Fibroblast of skin of left biceps (primary cell): ENCODE results near the gene MSN.
"Not testable (repeated sequence)": the region's sequence is repeated elsewhere in the genome, so short reads cannot be mapped to it uniquely, and the experiment has no call there.

Source experiments
- DNase-seq, 2 experiments: peaks; one replicate each; pipeline ENCODE4 v3.0.0-alpha.2; 2013; ENCODE audit warnings: low read depth in 2 of 2

The MSN gene

GRCh38 chrX:65718538-65718937 is 51.1 kb downstream of the MSN start:
- DNase-seq, result no peak

DNA sequence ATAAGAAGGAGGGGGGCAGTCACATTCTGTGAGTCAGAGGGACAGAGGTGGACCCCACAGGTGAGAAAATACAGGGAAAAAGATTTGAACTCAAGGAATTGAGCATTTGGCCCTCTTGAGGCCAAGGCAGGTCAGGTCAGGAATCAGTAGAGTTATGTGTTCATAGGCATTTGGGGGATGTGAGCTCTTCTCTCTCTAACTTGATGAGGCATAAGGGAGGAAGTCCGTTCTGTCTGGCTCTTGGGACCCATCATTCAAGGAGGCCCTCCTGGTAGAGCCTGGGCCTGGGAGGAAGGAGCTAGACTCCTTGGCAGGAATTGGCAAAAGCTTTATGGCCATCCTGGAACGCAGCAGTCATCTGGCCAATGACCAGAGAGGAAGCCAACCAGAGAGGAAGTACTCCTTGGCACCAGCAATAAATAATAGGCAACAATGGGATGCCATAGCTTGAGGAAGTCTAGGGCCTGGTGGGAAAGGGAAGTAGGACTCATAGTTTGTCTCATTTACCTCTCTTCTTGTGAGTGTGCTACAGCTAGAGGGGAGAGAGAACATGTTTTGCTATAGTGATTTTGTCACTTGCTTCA is 53.0 kb downstream of the MSN start:
- no peak for DNase-seq

DNA sequence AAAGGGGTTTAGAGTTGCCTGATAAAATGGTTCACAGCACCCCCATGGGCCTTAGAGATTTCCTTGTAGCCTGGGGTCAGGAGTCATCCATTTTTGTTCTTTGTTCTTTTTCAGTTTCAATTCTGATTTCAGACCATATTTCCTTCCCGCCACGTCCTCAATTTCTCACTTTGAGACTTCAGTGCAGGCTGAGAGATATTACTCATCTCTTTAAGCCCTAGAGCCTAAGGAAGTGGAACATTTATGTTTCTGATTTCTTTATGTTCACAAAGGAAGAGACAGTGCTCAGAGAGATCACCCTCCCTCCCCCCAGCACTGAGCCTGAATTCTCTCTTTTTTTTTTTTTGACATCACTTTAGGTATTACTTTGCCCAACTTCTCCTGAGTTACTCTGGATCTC is 56.3 kb downstream of the MSN start:
- DNase-seq, result no peak

GRCh38 chrX:65726715-65727114 is 59.3 kb downstream of the MSN start:
- no peak for DNase-seq

DNA sequence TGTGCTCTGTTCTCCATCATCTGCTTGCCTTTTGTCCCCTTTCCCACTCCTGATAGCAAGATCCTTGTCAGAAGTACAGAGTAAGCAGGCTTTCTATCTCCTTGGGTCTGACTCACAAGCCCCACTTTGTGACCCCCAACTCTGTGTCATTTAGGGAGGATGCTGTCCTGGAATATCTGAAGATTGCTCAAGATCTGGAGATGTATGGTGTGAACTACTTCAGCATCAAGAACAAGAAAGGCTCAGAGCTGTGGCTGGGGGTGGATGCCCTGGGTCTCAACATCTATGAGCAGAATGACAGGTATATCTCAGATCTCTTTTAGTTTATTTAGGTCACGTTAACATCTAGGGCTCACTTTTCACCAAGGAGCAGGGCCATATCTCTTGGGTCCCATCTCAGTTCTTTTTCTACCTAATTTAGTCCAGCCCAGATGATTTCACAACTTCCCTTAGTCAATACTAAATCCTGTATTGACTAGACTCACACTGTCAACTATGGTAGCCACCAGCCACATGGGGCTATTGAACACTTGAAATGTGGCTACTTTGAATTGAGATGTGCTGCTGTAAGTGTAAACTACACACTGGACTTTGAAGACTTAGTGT is 64.3 kb downstream of the MSN start:
- DNase-seq, result no peak

DNA sequence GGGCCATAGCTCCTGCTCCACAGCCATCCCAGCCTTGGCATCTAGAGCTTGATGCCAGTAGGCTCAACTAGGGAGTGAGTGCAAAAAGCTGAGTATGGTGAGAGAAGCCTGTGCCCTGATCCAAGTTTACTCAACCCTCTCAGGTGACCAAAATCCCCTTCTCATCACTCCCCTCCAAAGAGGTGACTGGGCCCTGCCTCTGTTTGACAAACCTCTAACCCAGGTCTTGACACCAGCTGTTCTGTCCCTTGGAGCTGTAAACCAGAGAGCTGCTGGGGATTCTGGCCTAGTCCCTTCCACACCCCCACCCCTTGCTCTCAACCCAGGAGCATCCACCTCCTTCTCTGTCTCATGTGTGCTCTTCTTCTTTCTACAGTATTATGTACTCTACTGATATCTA is 73.5 kb downstream of the MSN start:
- DNase-seq, result no peak

GRCh38 chrX:65741823-65742222 is 74.4 kb downstream of the MSN start:
- DNase-seq, result no peak

GRCh38 chrX:65744965-65745364 is 77.5 kb downstream of the MSN start:
- DNase-seq, result no peak

- DNase-seq, result no peak
Measured at GRCh38 chrX:65745427-65745826, 78.0 kb downstream of the MSN start.

DNA sequence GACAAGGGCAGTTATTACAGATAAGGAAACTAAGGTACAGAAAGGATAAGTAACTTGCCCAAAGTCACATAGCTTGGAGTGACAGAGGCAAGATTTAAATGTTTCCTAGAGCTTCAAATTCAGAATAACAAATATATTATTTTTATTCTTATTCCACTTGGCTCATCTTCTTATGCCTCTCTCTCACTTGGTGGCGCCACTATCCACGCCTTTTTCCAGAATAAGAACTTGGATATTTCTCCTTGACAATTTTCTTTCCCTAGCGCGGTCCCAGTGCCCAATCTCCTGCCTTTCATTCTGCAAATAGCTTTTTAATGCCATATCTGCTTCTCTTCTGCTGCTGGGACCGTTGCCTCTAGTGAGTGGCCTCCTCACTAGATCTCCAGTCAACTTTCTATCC is 78.5 kb downstream of the MSN start:
- DNase-seq, result no peak

GRCh38 chrX:65750674-65751469 is 83.4 kb downstream of the MSN start:
- DNase-seq, result no peak

DNA sequence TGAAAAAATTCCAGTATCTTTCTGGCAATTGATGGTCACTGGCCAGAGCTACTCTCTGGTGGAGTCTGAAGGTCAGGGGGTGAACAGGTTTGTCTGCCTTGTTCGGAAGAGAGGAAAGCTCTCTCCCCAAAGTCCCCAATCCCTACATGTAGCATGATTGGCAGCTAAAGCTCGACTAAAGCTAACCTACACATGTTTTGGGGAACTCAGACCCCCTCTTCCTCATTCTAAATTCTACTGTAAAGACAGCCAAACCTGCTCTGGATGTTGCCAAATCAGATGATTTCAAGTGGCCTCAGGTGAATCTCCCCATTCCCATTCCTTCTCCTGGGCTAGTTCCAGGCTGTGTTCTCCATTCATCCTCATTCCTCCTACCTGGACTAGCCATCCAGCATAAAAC is 84.1 kb downstream of the MSN start:
- DNase-seq, result no peak

- no peak for DNase-seq
Measured at GRCh38 chrX:65752294-65752693, 84.8 kb downstream of the MSN start.

DNA sequence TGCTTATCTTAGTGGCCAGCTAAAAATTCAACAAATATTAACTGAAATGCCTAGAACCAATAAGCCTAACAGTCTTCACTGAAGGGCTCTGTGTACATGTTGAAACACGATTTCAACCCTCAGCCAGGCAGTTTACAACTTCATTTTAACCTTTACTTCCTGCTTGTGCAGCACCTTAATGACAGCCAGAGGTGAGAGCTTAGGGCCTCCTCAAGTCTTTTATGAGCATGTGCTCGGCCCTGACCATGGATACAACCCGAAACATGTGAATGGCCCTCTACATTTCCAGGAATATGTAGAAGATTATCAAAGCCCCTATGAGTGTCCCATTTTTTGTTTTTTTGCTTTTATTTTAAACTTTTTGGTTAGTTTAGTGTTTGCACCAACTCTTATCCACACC is 88.3 kb downstream of the MSN start:
- no peak for DNase-seq

DNA sequence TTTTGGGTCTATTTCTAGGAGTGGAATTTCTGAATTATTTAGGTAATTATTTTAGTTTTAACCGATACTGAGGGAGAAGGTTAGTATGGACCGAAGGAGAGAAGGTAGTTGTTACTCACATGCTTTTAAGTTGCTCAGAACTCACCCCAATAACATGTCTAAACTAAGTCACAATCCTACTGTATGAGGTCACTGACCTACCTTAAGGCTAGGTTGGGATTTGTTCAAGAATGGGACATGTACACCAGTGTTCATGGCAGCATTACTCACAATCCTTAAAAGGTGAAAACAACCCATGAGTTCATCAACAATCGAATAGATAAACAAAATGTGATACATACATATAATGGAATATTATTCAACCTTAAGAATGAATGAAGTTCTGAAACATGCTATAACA is 90.5 kb downstream of the MSN start:
- DNase-seq, result no peak

DNA sequence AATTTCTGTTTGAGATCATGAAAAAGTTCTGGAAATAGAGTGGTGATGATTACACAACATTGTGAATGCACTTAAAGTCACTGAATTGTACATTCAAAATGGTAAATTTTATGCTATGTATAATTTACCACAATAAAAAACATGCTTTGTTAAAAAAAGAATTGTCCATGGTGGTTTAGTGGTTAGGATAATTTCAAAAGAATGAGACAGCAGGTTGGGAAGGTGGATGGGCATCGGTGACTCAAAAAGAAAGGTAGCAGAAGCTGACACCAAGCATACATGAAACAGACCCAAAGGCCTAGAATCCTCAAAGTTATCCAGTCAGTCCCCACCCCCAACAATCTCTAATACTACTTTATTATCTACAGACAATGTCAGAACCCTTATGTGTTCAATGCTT is 91.1 kb downstream of the MSN start:
- no peak for DNase-seq

DNA sequence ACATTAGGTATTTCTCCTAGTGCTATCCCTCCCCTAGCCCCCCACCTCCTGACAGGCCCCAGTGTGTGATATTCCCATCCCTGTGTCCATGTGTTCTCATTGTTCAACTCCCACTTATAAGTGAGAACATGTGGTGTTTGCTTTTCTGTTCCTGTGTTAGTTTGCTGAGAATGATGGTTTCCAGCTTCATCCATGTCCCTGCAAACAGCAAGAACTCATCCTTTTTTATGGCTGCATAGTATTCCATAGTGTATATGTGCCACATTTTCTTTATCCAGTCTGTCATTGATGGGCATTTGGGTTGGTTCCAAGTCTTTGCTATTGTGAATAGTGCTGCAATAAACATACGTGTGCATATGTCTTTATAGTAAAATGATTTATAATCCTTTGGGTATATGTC is 92.1 kb downstream of the MSN start:
- not testable (repeated sequence) for DNase-seq

DNA sequence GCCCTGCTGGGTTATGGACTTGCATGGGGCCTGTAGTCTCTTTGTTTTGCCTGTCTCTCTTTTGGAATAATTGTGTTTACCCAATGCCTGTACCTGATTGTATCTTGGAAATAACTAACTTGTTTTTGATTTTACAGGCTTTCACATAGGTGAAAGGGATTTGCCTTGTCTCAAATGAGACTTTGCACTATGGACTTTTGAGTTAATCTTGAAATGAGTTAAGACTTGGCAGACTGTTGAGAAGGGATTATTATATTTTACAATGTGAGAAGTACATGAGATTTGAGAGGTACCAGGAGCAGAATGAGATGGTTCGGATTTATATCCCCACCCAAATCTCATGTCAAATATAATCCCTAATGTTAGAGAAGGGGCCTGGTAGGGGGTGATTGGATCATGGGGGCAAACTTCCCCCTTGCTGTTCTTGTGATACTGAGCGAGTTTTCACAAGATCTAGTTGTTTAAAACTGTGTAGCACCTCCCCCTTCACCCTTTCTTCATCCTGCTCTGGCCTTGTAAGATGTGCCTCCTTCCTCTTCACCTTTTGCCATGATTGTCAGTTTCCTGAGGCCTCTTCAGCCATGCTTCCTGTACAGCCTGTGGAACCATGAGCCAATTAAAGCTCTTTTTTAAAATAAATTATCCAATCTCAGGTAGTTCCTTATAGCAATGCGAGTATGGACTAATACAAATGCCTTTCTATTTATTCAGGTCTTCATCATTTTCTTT is 102.3 kb downstream of the MSN start:
- DNase-seq, result no peak

GRCh38 chrX:65772842-65773241 is 105.4 kb downstream of the MSN start:
- DNase-seq, result no peak

GRCh38 chrX:65781845-65782244 is 114.4 kb downstream of the MSN start:
- DNase-seq, result no peak

GRCh38 chrX:65783746-65784145 is 116.3 kb downstream of the MSN start:
- DNase-seq, result no peak
